Right cardiac atrium (tissue), 5 donors: ENCODE data around the gene PFKFB3. TPM values are rescaled to one million over a fixed set of nuclear protein-coding genes. Genes with fewer than 3 reads are reported as not detected.
"Not testable (repeated sequence)": the region's sequence is repeated elsewhere in the genome, so short reads cannot be mapped to it uniquely, and the experiment has no call there.

Source experiments
- ATAC-seq, 2 donors: fragments of 200-7000 bp; cut with Tn5 transposase; one replicate each; pipeline versions ENCODE4 v1.8.0 to v1.9.1; 2020; ENCODE audit warnings: moderate library complexity in 2 of 2, mild to moderate bottlenecking in 1 of 2
- DNase-seq, 3 donors: peaks; one replicate each; pipeline ENCODE4 v3.0.0-alpha.2; 2020
- H3K27ac ChIP-seq: one replicate; pipeline ENCODE4 v1.5.1; 2013; ENCODE audit warnings: mild to moderate bottlenecking, low read length, control low read depth, moderate library complexity
- H3K27me3 ChIP-seq: one replicate; pipeline ENCODE4 v1.6.1; 2013; ENCODE audit not compliant: control insufficient read depth, insufficient read depth
- H3K4me1 ChIP-seq: one replicate; pipeline ENCODE4 v1.6.1; 2013; ENCODE audit warnings: low read length; ENCODE audit not compliant: control insufficient read depth, insufficient read depth
- H3K4me3 ChIP-seq: one replicate; pipeline ENCODE4 v1.5.1; 2013; ENCODE audit warnings: low read length, control low read depth
- H3K9me3 ChIP-seq: one replicate; pipeline ENCODE4 v1.6.1; 2013; ENCODE audit warnings: low read length; ENCODE audit not compliant: control insufficient read depth
- WGBS: extraction: QIAGEN DNeasy Blood & Tissue Kit; methylation state at CpG from one replicate; pipeline ENCODE4 v1.1.7; 2013; 5-methylcytosine and 5-hydroxymethylcytosine counted together
- intact Hi-C, 4 donors: fragments of 100-400 bp; cut with DNase I; formaldehyde crosslinking; loops; one replicate each; pipeline versions ENCODE4 v1.11.0 to v1.14.0; 2022 to 2023
- polyA plus RNA-seq: library from polyadenylated mRNA; stranded (reverse); fragments of 200-250 nt; gene quantifications from one replicate; pipeline ENCODE4 v1.2.3, GENCODE V29; 2013
- total RNA-seq, 4 donors: library from RNA; stranded (reverse); fragmentation: NEBNext Ultra II Directional; extraction: Animal tissue kit (Norgen Biotek cat#: 25700); gene quantifications; one replicate each; pipeline ENCODE4 v1.2.1, GENCODE V29; 2021
- donor health status: healthy with polysubstance abuse.
- donor health status: DM: no; HTN: yes; CAD: no.
- donor health status: DM: no; HTN: no; CAD: no.
- donor health status: DM: no; HTN: yes; CAD: no; lungs with severe emphysema.
- donor health status: DM: yes; HTN: yes; CAD: no.

PFKFB3 gene
- total and polyA plus RNA-seq, 5 donors, result 10.5 to 15.1 (median 11.7) TPM

DNA sequence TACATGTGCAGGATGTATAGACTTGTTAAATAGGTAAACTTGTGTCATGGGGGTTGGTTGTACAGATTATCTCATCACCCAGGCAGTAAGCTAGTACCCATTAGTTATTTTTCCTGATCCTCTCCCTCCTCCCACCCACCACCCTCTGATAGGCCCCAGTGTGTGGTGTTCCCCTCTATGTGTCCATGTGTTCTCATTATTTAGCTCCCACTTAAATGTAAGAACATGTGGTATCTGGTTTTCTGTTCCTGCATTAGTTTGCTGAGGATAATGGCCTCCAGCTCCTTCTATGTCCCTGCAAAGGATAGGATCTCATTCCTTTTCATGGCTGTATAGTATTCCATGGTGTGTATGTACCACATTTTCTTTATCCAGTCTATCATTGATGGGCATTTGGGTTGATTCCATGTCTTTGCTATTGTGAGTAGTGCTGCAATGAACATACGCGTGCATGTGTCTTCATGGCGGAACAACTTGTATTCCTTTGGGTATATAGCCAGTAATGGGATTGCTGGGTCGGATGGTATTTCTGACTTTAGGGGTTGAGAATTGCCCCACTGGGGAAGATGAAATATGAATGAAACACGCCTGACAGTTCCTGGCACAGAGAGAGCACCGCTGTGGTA, 36.0 kb downstream of the PFKFB3 start:
- H3K4me3 ChIP-seq, intact Hi-C loops, H3K27me3 ChIP-seq, DNase-seq, ATAC-seq, H3K27ac ChIP-seq, H3K9me3 ChIP-seq, H3K4me1 ChIP-seq: not testable (repeated sequence)
- WGBS, result 87% methylated on average over 6 of the region's 6 CpGs

GRCh38 chr10:6239213-6239991, 36.7 kb downstream of the PFKFB3 start:
- 68% methylated on average over 15 of the region's 15 CpGs for WGBS
- H3K9me3 ChIP-seq, result no peaks in the 10 kb centered on the region
- no peak overlapping the region for H3K4me3 ChIP-seq
- no peaks in the 10 kb centered on the region for H3K4me1 ChIP-seq
- intact Hi-C loops, result no loop called here
- DNase-seq, result no peak
- H3K27ac ChIP-seq, result no peak overlapping the region
- no peaks in the 10 kb centered on the region for H3K27me3 ChIP-seq
- peak; percentile 68 to 93 for ATAC-seq

DNA sequence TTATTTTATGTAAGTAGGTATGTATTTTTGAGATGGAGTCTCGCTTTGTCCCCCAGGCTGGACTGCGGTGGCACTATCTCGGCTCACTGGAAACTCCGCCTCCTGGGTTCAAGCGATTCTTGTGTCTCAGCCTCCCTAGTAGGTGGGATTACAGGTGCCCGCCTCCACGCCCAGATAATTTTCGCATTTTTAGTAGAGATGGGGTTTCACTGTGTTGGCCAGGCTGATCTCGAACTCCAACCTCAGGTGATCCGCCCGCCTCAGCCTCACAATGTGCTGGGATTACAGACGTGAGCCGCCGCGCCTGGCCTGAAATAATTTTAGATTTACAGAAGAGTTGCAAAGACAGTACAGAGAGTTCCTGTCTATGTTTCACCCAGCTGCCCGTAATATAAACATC, 37.5 kb downstream of the PFKFB3 start:
- Histone ChIP-seq H3K4me1 (no peaks in the 10 kb centered on the region), H3K4me3 (no peak overlapping the region), H3K9me3 (no peaks in the 10 kb centered on the region), H3K27me3 (no peaks in the 10 kb centered on the region), H3K27ac (no peak overlapping the region)
- intact Hi-C loops, result no loop called here
- 97% methylated on average over 16 of the region's 16 CpGs for WGBS
- DNase-seq (no peak), ATAC-seq (no peak)

DNA sequence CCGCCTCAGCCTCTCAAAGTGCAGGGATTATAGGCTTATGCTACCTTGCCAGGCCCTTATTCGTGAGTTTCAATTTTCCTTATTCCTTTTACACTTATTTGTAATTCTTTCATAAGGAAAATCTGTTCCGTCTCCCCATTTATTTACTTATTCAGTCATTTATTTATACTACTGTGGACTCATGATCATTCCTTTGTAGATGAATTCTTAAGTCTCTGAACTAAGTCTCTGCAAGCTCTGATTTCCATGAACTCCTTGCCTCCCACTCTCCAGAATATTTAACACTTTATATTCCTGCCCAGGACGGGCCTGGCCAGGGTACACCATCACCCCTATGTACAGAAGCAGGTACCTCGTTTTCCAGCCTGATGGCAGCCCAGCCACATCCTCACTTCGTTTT, 39.4 kb downstream of the PFKFB3 start:
- Histone ChIP-seq H3K4me1 (no peaks in the 10 kb centered on the region), H3K9me3 (no peaks in the 10 kb centered on the region), H3K4me3 (no peak overlapping the region), H3K27me3 (no peaks in the 10 kb centered on the region), H3K27ac (no peak overlapping the region)
- ATAC-seq (no peak), DNase-seq (no peak)
- intact Hi-C loops, result no loop called here
- WGBS, result 76% methylated on average over 6 of the region's 6 CpGs

GRCh38 chr10:6244510-6244909, 41.8 kb downstream of the PFKFB3 start:
- WGBS, result 68% methylated on average over 7 of the region's 7 CpGs
- ATAC-seq, result no peak

DNA sequence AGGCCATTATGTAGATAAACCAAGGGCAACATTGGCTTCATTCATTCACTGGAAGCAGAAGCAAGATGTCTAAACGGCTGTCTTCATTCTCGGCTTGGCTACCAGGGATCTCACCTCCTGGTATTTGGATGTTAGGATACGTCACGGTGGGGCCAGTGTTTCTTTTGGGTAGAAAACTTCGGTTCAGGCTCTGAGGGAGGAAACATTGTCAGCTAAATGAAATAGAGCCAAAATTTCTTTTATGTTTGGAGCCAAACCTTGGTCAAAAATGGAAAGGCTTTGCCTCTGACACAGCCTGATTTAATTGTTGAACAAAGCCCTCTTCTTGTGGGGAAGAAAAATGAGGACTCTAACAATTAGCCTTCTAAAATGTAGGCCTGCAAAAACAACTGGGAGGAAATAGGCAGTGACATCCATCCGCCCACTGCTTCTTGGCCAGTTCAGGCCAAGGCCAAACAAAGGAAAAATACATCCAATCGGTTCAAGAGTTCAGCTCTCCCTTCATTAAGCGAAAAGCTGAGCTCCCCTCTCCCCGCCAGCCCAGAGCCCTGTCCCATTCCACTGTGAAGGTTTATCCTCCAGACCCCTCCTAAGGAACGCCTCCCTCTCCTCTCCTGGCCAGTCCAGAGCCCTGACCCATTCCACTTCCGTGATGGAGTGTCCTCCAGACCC, 44.4 kb downstream of the PFKFB3 start:
- Histone ChIP-seq H3K4me3 (no peak overlapping the region), H3K9me3 (no peaks in the 10 kb centered on the region), H3K4me1 (peaks cover 3% of the 10 kb centered on the region), H3K27me3 (no peaks in the 10 kb centered on the region), H3K27ac (peak overlapping the region; percentile 59)
- 51% methylated on average over 11 of the region's 11 CpGs for WGBS
- intact Hi-C loops, result no loop called here
- peak in 1 of 3 donors; percentile 56 for DNase-seq
- peak; percentile 82 to 90 for ATAC-seq

More at GRCh38 chr10:6244510-6244909, 41.8 kb downstream of the PFKFB3 start:
- intact Hi-C loops, result no loop called here
- Histone ChIP-seq H3K4me3 (no peak overlapping the region), H3K27ac (no peak overlapping the region), H3K27me3 (no peaks in the 10 kb centered on the region), H3K9me3 (no peaks in the 10 kb centered on the region), H3K4me1 (peaks cover 3% of the 10 kb centered on the region)
- no peak for DNase-seq

DNA sequence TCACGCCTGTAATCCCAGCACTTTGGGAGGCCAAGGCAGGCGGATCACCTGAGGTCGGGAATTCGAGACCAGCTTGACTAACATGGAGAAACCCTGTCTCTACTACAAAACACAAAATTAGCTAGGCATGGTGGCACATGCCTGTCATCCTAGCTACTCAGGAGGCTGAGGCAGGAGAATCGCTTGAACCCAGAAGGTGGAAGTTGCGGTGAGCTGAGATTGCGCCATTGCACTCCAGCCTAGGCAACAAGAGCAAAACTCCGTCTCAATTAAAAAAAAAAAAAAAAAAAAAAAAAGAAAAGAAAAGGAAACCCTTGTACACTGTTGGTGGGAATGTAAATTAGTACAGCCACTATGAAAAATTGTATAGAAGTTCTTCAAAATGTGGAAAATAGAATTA, 46.2 kb downstream of the PFKFB3 start:
- H3K27me3 ChIP-seq, H3K27ac ChIP-seq, H3K4me3 ChIP-seq, intact Hi-C loops, ATAC-seq, H3K4me1 ChIP-seq, DNase-seq, H3K9me3 ChIP-seq: not testable (repeated sequence)
- 94% methylated on average over 8 of the region's 8 CpGs for WGBS

DNA sequence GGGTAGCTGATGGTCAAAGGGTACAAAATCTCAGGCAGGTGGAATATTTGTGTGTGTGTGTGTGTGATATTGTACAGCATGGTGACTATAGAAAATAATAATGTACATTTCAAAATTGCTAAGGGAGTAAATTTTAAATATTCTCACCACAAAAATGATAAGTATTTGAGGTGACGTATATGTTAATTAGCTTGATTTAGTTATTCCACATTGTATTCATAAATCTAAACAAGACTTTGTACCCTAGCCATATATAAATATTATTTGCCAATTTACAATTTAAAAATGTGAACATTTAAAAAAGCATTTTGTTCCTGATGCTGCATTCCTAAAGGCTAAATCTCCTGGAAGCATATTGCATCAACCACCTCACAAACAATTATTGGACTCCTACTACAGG, 47.0 kb downstream of the PFKFB3 start:
- no peaks in the 10 kb centered on the region for H3K9me3 ChIP-seq
- WGBS, result 98% methylated on average over 1 of the region's 1 CpG
- peaks cover 3% of the 10 kb centered on the region for H3K4me1 ChIP-seq
- ATAC-seq (no peak), DNase-seq (no peak)
- H3K27me3 ChIP-seq, result no peaks in the 10 kb centered on the region
- H3K4me3 ChIP-seq, result no peak overlapping the region
- no peak overlapping the region for H3K27ac ChIP-seq
- intact Hi-C loops, result no loop called here

DNA sequence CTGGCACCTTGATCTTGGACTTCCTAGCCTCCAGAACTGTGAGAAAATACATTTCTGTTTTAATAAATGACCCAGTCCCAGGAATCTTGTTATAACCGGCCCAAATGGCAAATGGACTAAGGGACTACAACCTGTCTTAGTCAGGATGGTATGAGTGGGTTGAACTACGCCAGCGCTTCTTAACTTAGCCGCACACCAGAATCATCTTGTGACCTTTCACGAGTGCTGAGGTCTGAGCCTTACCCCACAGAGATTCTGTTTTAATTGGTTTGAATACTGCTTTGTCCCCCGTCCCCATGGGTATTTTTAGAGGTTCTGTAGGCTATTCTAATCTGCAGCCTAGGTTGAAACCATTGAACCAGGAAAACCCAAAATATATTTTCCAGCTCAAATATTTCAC, 48.0 kb downstream of the PFKFB3 start:
- 86% methylated on average over 6 of the region's 6 CpGs for WGBS
- Histone ChIP-seq H3K27me3 (no peaks in the 10 kb centered on the region), H3K4me3 (no peak overlapping the region), H3K4me1 (peaks cover 3% of the 10 kb centered on the region), H3K27ac (no peak overlapping the region), H3K9me3 (no peaks in the 10 kb centered on the region)
- intact Hi-C loops, result no loop called here
- ATAC-seq, result no peak
- no peak for DNase-seq

DNA sequence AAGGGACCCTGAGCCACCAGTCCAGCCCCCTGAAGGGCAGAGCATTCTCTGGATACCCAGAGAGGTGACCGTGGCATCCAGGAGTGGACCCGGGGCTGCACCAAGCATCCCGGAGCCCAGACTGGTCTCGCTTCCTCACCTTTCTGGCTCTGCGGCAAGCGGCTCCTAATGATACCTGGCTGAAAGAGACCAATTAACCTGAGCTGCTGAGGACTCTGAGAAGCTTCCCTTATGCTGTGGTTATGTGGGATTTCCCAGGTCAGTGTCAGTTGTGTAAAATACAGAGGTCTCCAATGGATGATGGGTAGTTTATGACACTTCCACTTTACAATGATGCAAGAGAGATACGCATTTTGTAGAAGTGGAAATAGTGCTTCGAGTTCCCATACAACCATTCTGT, 51.5 kb downstream of the PFKFB3 start:
- DNase-seq, result no peak
- intact Hi-C loops, result no loop called here
- Histone ChIP-seq H3K9me3 (no peaks in the 10 kb centered on the region), H3K4me1 (no peaks in the 10 kb centered on the region), H3K27ac (no peak overlapping the region), H3K27me3 (no peaks in the 10 kb centered on the region), H3K4me3 (no peak overlapping the region)
- 94% methylated on average over 8 of the region's 8 CpGs for WGBS
- no peak for ATAC-seq

GRCh38 chr10:6255548-6256061, 52.9 kb downstream of the PFKFB3 start:
- no peaks in the 10 kb centered on the region for H3K27me3 ChIP-seq
- no peak overlapping the region for H3K4me3 ChIP-seq
- DNase-seq, result no peak
- intact Hi-C loops, result no loop called here
- H3K9me3 ChIP-seq, result no peaks in the 10 kb centered on the region
- no peak overlapping the region for H3K27ac ChIP-seq
- WGBS, result 86% methylated on average over 19 of the region's 19 CpGs
- no peaks in the 10 kb centered on the region for H3K4me1 ChIP-seq
- ATAC-seq, result no peak
